GM18951 (cell line): ENCODE data around the gene FAM168A.

ENCODE experiments used
- POLR2A ChIP-seq: IDR thresholded peaks from 4 replicates; pipeline ENCODE4 v1.6.1; 2011; ENCODE audit warnings: mild to moderate bottlenecking; ENCODE audit not compliant: insufficient read length, insufficient read depth; ENCODE audit errors: extremely low read depth
- in situ Hi-C: fragments of 300-500 bp; cut with MboI; formaldehyde crosslinking; loops from one replicate; pipeline ENCODE4 v1.12.0; 2022; ENCODE audit warnings: low sequenced_read_pairs, mixed read lengths, inconsistent platforms; ENCODE audit not compliant: unreplicated experiment

Gene FAM168A

GRCh38 chr11:73597956-73598718 lies at the start of gene FAM168A:
Gene FAM168A, minus strand, starts transcription at chr11:73598112. Its CDS starts 129,638 bp downstream, at chr11:73468474.
- in situ Hi-C loops: no loop called here

GRCh38 chr11:73647459-73648100 lies 49.7 kb upstream of the FAM168A start:
- TF ChIP-seq POLR2A: no peak
- in situ Hi-C loops: no loop called here

More at GRCh38 chr11:73597956-73598718, at the start of gene FAM168A:
- peak; percentile 74 for TF ChIP-seq POLR2A

GRCh38 chr11:73645972-73646631 lies 48.2 kb upstream of the FAM168A start, which contains the start of gene PLEKHB1:
Gene PLEKHB1, plus strand, starts transcription at chr11:73646581. Its CDS starts 28 bp downstream, at chr11:73646609.
- TF ChIP-seq POLR2A: no peak
- in situ Hi-C loops: no loop called here

- TF ChIP-seq POLR2A: no peak
- in situ Hi-C loops: no loop called here
These were observed 47.4 kb upstream of the FAM168A start for GRCh38 chr11:73645121-73645969.

- in situ Hi-C loops: no loop called here
- TF ChIP-seq POLR2A: no peak
These were observed 43.8 kb upstream of the FAM168A start for GRCh38 chr11:73641668-73642067.

GRCh38 chr11:73640592-73640991 lies 42.7 kb upstream of the FAM168A start:
- no peak for TF ChIP-seq POLR2A
- in situ Hi-C loops: no loop called here

GRCh38 chr11:73637012-73637411 lies 39.1 kb upstream of the FAM168A start:
- in situ Hi-C loops: no loop called here
- no peak for TF ChIP-seq POLR2A

- in situ Hi-C loops: no loop called here
- no peak for TF ChIP-seq POLR2A
These were observed 38.3 kb upstream of the FAM168A start for GRCh38 chr11:73636249-73636648.

- in situ Hi-C loops: no loop called here
- no peak for TF ChIP-seq POLR2A
These were observed 37.8 kb upstream of the FAM168A start for GRCh38 chr11:73635721-73636120.

- in situ Hi-C loops: no loop called here
- no peak for TF ChIP-seq POLR2A
These were observed 36.1 kb upstream of the FAM168A start for GRCh38 chr11:73633999-73634398.

- in situ Hi-C loops: no loop called here
- no peak for TF ChIP-seq POLR2A
These were observed 35.1 kb upstream of the FAM168A start for GRCh38 chr11:73632996-73633395.

GRCh38 chr11:73629907-73630306 lies 32.0 kb upstream of the FAM168A start:
- in situ Hi-C loops: no loop called here
- TF ChIP-seq POLR2A: no peak
